Measurements from ENCODE around the gene POP7. TPM values are rescaled to one million over a fixed set of nuclear protein-coding genes. Genes with fewer than 3 reads are reported as not detected.

POP7 gene
- 39.2 and 43.6 TPM in 2 replicates for total RNA-seq

GRCh38 chr7:100705753-100706671 lies at the start of gene POP7:
Gene POP7, plus strand, starts transcription at chr7:100706121. Its CDS starts 710 bp downstream, at chr7:100706831.

GRCh38 chr7:100673302-100673941 lies 32.5 kb upstream of the POP7 start, which contains the start of gene GNB2:
Gene GNB2, plus strand, starts transcription at chr7:100673740. Its CDS starts 2,526 bp downstream, at chr7:100676266.

GRCh38 chr7:100694098-100694745 lies 11.7 kb upstream of the POP7 start, which contains the start of gene GIGYF1:
Gene GIGYF1, minus strand, starts transcription at chr7:100694250. Its CDS starts 6,012 bp downstream, at chr7:100688238.

GRCh38 chr7:100720279-100720670 lies 14.4 kb downstream of the POP7 start, which contains the start of gene EPO:
Gene EPO, plus strand, starts transcription at chr7:100720468. Its CDS starts 513 bp downstream, at chr7:100720981.

Other genes with a start within 250 kb of the POP7 start
- gene SPACDR, start 241.9 kb upstream of the POP7 start, total RNA-seq: 0.33 and 0.48 TPM in 2 replicates
- gene TSC22D4, start 226.9 kb upstream of the POP7 start, total RNA-seq: 45.5 and 51.3 TPM in 2 replicates
- gene NYAP1, start 222.2 kb upstream of the POP7 start, total RNA-seq: 4.0 and 4.6 TPM in 2 replicates
- 49.3 and 52.9 TPM in 2 replicates for gene AGFG2, start 166.9 kb upstream of the POP7 start, total RNA-seq
- gene SAP25, start 132.2 kb upstream of the POP7 start, total RNA-seq: not detected in 2 replicates
- 21.2 and 24.6 TPM in 2 replicates for gene LRCH4, start 120.0 kb upstream of the POP7 start, total RNA-seq
- gene FBXO24, start 119.8 kb upstream of the POP7 start, total RNA-seq: 0.19 and 0.65 TPM in 2 replicates
- 0.38 and 1.6 TPM in 2 replicates for gene PCOLCE, start 103.8 kb upstream of the POP7 start, total RNA-seq
- 12.0 and 14.4 TPM in 2 replicates for gene MOSPD3, start 93.6 kb upstream of the POP7 start, total RNA-seq
- gene TFR2, start 64.6 kb upstream of the POP7 start, total RNA-seq: under 0.01 and 0.38 TPM in 2 replicates
- not detected in 2 replicates for gene ACTL6B, start 49.7 kb upstream of the POP7 start, total RNA-seq
- gene GNB2, start 32.4 kb upstream of the POP7 start, total RNA-seq: 122 and 150 TPM in 2 replicates
- gene GIGYF1, start 11.9 kb upstream of the POP7 start, total RNA-seq: 22.8 and 26.1 TPM in 2 replicates
- not detected in 2 replicates for gene EPO, start 14.3 kb downstream of the POP7 start, total RNA-seq
- not detected in 2 replicates for gene ZAN, start 27.5 kb downstream of the POP7 start, total RNA-seq
- gene EPHB4, start 121.4 kb downstream of the POP7 start, total RNA-seq: 389 and 468 TPM in 2 replicates
- gene SLC12A9, start 146.6 kb downstream of the POP7 start, total RNA-seq: 36.6 and 43.1 TPM in 2 replicates
- gene TRIP6, start 161.3 kb downstream of the POP7 start, total RNA-seq: 92.8 and 104 TPM in 2 replicates
- 47.6 and 59.8 TPM in 2 replicates for gene SRRT, start 169.0 kb downstream of the POP7 start, total RNA-seq
- 2.5 and 2.9 TPM in 2 replicates for gene UFSP1, start 183.6 kb downstream of the POP7 start, total RNA-seq
- 1.1 and 2.0 TPM in 2 replicates for gene ACHE, start 189.8 kb downstream of the POP7 start, total RNA-seq
- under 0.01 TPM in 1 of 2 replicates, not detected in the other for gene MUC3A, start 243.4 kb downstream of the POP7 start, total RNA-seq